GM21825 (cell line): ENCODE results near the gene STOX2.
"Not testable (repeated sequence)": the region's sequence is repeated elsewhere in the genome, so short reads cannot be mapped to it uniquely, and the experiment has no call there.

Experiments
- ATAC-seq: cut with Tn5 transposase; IDR thresholded peaks from one replicate; pipeline ENCODE4 v1.9.1; 2021; ENCODE audit warnings: mild to moderate bottlenecking, moderate library complexity; ENCODE audit not compliant: unreplicated experiment

STOX2 gene

GRCh38 chr4:183935355-183936005 lies 30.4 kb downstream of the STOX2 start:
- no peak for ATAC-seq

DNA sequence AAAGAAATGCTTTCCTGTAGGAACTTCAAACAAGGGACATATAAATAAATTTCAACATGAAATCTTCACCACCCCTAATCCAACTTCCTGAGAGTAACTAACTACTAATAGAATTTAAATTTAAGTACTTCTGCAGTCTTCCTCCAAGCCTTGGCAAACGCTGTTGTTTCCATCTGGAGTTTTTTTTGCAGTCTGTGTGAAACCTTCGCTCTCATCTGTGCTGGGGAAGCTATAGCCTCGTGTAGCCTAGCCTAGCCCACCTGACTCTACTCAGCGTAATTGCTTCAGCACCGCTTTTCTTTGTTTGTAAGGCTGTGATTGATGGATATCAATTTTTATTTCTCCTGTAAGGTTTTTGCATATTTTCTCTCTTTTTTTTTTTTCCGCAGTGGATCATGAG lies 30.9 kb downstream of the STOX2 start:
- ATAC-seq, result no peak

- no peak for ATAC-seq
Observed at GRCh38 chr4:183936574-183937345, 31.7 kb downstream of the STOX2 start.

DNA sequence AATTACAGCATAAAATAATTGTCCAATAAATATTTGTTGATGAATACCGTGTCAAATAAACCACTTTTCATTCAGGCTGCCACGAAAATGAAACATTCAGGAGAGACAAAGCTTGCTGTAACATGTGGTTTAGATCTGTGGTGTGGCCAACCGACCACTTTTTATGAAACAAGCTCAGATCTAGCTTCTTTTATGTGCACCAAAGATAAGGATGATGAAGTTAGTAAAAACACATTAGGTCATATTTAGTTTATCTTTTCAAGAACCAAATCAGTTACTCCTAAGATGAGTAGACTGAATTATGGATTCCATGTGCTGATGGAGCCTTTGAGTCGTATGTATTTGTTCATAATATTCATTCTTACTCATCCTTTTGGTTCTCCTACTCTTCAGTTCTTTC lies 35.8 kb downstream of the STOX2 start:
- ATAC-seq, result no peak

GRCh38 chr4:183941964-183942363 lies 36.9 kb downstream of the STOX2 start:
- no peak for ATAC-seq

- ATAC-seq, result no peak
Observed at GRCh38 chr4:183945741-183946140, 40.6 kb downstream of the STOX2 start.

DNA sequence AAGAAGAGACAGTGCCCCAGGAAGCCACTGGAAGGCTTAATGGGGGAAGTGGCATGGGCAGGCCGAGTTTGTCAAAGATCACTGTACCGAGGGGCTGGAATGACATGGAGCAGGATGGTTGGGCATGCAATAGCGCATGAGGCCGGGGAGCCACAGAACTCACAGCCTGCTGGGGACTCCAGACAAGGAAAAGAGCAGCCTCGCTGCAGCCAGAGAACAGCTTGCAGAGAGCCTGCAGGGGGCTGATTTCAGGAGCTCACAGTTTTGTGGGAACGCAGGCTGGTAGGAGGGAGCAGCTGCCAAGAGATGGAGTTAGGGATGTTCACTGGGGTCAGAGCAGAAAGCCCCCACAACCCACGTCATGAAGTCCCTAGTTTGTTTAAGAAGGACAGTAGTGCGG lies 45.4 kb downstream of the STOX2 start:
- no peak for ATAC-seq

- ATAC-seq, result not testable (repeated sequence)
Observed at GRCh38 chr4:183952652-183953051, 47.5 kb downstream of the STOX2 start.

DNA sequence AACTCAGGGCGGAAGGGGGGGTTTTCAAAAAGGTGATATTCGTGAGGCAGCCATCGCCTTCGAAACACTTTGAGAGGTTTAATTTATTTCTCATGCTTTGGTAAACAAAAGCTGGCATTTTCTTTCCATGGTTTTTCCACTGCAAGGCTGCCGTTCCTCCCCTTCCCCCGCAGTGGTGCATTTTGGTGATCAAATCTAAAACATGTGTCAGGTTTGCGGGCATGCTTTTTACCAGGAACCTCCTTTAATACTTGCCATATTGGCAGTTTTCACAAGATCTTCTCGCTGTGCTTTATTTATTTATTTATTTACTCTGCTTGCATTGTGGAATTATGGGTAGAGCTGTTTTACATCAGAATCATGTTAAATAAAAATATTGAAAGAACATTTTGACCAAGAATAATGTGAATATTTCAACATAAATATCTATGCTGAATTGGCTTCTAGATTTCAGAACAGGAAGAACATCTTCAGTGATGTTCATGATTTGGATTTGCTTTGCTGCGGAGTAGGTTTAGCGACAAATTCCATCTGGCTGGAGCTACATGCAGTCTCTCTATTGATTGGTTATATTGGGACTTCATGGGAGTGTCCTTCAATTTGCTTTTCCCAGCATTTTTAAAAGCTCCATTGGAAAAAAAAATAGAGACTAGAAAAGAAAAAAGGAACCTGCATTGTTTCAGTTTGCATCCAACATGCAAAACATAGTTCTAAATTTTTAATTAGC lies 54.4 kb downstream of the STOX2 start:
- no peak for ATAC-seq

DNA sequence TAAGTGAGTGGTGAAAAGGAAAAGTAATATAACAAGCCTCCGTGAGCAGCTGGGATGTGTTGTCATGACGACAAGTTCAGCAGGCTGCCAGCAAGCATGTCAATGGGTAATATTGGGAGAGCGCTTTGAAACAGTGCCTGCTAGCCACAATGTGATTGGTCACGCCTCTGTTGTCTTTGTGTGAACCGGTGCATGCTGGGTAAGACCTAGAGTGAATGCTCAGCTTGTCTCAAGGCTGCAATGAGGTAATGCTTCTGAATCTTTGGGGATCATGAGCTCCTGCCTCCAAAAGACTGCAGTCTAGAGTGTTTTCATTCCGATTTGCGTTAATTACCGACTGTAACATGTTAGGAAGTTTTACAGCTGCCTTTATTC lies 54.9 kb downstream of the STOX2 start:
- ATAC-seq, result no peak

GRCh38 chr4:183960962-183961541 lies 55.9 kb downstream of the STOX2 start:
- no peak for ATAC-seq

- ATAC-seq, result no peak
Observed at GRCh38 chr4:183961795-183962194, 56.7 kb downstream of the STOX2 start.

- ATAC-seq, result no peak
Observed at GRCh38 chr4:183962419-183962818, 57.3 kb downstream of the STOX2 start.

GRCh38 chr4:183966371-183966770 lies 61.3 kb downstream of the STOX2 start:
- ATAC-seq, result no peak

DNA sequence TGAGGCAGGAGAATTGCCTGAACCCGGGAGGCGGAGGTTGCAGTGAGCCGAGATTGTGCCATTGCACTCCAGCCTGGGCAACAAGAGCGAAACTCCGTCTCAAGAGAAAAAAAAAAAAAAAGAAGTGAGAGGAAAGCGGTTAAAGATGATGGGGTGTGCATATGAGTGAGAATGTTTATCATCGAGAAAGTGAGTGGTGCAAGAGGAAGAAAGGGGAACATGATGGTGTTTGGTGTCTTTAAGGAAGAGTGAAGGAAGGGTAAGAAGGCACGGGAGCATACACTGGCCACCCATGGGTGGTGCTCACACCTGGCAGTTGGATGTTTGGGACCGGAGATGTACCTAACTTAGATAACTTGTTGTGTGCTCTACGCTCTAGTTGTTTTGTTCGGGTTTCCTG lies 62.2 kb downstream of the STOX2 start:
- no peak for ATAC-seq

- no peak for ATAC-seq
Observed at GRCh38 chr4:183968502-183968901, 63.4 kb downstream of the STOX2 start.

GRCh38 chr4:183968931-183969330 lies 63.8 kb downstream of the STOX2 start:
- ATAC-seq, result no peak

GRCh38 chr4:183969596-183969995 lies 64.5 kb downstream of the STOX2 start:
- no peak for ATAC-seq

GRCh38 chr4:183971929-183972490 lies 66.9 kb downstream of the STOX2 start:
- no peak for ATAC-seq

DNA sequence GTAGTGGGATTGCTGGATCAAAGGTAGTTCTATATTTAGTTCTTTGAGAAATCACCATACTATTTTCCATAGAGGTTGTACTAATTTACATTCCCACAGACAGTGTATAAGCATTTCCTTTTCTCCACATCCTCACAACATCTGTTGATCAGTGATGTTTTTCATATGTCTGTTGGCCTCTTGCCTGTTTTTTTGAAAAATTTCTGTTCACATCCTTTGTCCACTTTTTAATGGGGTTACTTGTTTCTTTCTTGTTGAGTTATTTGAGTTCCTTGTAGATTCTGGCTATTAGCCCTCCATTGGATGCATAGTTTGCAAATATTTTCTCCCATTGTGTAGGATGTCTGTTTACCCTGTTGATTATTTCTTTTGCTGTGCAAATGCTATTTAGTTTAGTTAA lies 72.6 kb downstream of the STOX2 start:
- no peak for ATAC-seq

DNA sequence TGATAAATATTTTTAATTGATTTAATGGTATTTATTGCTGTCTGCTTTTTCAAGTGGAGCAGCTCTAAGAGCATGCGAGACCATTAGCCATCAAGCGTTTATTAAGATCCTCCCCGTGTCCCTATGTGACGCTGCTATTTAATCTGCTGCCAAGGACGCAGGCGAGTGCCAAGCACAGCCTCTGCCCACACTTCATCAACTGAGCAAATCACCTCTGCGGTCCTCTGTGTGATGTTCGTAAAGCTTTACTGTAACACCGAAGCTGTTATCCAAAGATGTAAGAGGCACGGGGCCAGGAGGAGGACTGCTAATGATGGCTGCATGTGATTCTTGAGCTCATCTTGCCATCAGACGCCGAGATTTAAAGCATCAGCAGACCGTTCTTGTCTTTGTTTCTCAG lies 79.5 kb downstream of the STOX2 start:
- ATAC-seq, result no peak
